PC-3 (cell line): ENCODE measurements around the gene KIF7. TPM values are rescaled to one million over a fixed set of nuclear protein-coding genes. Genes with fewer than 3 reads are reported as not detected.

Source experiments
- ATAC-seq: fragments of 200-7000 bp; cut with Tn5 transposase; 2 replicates; pipeline ENCODE4 v1.9.1; 2020; ENCODE audit warnings: mild to moderate bottlenecking, moderate library complexity
- BruUV-seq: library from RNA; stranded (reverse); fragments of 400-500 nt; replicated peaks from 2 replicates; lab custom pipeline; 2021; lab: Mats Ljungman, UMichigan
- CTCF ChIA-PET: fragments of 300-600 bp; sonication (Branson Sonifier 250); formaldehyde crosslinking; loops from one replicate; lab custom pipeline; 2022; ENCODE audit warnings: antibody characterized with exemption; lab: Charles Lee
- POLR2A ChIA-PET: fragments of 300-600 bp; sonication (Branson Sonifier 250); formaldehyde crosslinking; loops from one replicate; lab custom pipeline; 2022; ENCODE audit warnings: antibody characterized with exemption; ENCODE audit not compliant: unreplicated experiment; lab: Charles Lee
- DNase-seq: peaks from one replicate; pipeline ENCODE4 v3.0.0-alpha.2; 2015
- H2AFZ ChIP-seq: fragments of 300-600 bp; sonication (generic); 2 replicates; pipeline ENCODE4 v1.6.0; 2016; ENCODE audit warnings: antibody characterized with exemption, low read length
- H3F3A ChIP-seq: fragments of 300-600 bp; sonication (generic); one replicate; pipeline ENCODE4 v1.6.0; 2017; ENCODE audit warnings: antibody characterized with exemption, low read length, control low read depth, mild to moderate bottlenecking; ENCODE audit not compliant: unreplicated experiment
- H3K27ac ChIP-seq: fragments of 300-600 bp; sonication (generic); 2 replicates; pipeline ENCODE4 v1.5.1; 2016; ENCODE audit warnings: mild to moderate bottlenecking, low read length
- H3K27me3 ChIP-seq: fragments of 300-600 bp; sonication (generic); 2 replicates; pipeline ENCODE4 v1.6.1; 2016; ENCODE audit warnings: low read length, mixed read lengths
- H3K36me3 ChIP-seq: fragments of 300-600 bp; sonication (generic); 2 replicates; pipeline ENCODE4 v1.6.1; 2016; ENCODE audit warnings: low read depth, mixed run types, low read length, mixed read lengths
- H3K4me1 ChIP-seq: fragments of 300-600 bp; sonication (generic); 2 replicates; pipeline ENCODE4 v1.5.1; 2016; ENCODE audit warnings: low read length; ENCODE audit not compliant: insufficient read depth
- H3K4me2 ChIP-seq: fragments of 300-600 bp; sonication (generic); 2 replicates; pipeline ENCODE4 v1.6.0; 2016; ENCODE audit warnings: low read length
- H3K4me3 ChIP-seq: fragments of 300-600 bp; sonication (generic); 2 replicates; pipeline ENCODE4 v1.5.1; 2016; ENCODE audit warnings: mild to moderate bottlenecking, low read length, mixed read lengths
- H3K79me2 ChIP-seq: fragments of 300-600 bp; sonication (generic); 2 replicates; pipeline ENCODE4 v1.6.1; 2017; ENCODE audit warnings: low read length, mixed read lengths
- H3K9ac ChIP-seq: fragments of 300-600 bp; sonication (generic); 2 replicates; pipeline ENCODE4 v1.6.0; 2016; ENCODE audit warnings: mild to moderate bottlenecking, low read length
- H3K9me2 ChIP-seq: fragments of 300-600 bp; sonication (generic); replicated peaks from 2 replicates; pipeline ENCODE4 v1.6.1; 2016; ENCODE audit warnings: mixed run types, low read length, mixed read lengths
- H3K9me3 ChIP-seq: fragments of 300-600 bp; sonication (generic); 2 replicates; pipeline ENCODE4 v1.6.1; 2016; ENCODE audit warnings: low read length, mixed read lengths
- H4K20me1 ChIP-seq: fragments of 300-600 bp; sonication (generic); 2 replicates; pipeline ENCODE4 v1.6.1; 2016; ENCODE audit warnings: low read length, mixed read lengths
- CTCF ChIP-seq: fragments of 300-600 bp; sonication (generic); conservative IDR thresholded peaks from 2 replicates; pipeline ENCODE4 v1.5.1; 2017; ENCODE audit warnings: antibody characterized with exemption, low read depth, mild to moderate bottlenecking, low read length
- EZH2 ChIP-seq: fragments of 300-600 bp; sonication (generic); IDR thresholded peaks from one replicate; pipeline ENCODE4 v1.6.1; 2017; ENCODE audit warnings: antibody characterized with exemption, mild to moderate bottlenecking, low read length; ENCODE audit not compliant: unreplicated experiment
- EZH2phosphoT487 ChIP-seq: fragments of 300-600 bp; sonication (generic); IDR thresholded peaks from 2 replicates; pipeline ENCODE4 v1.6.1; 2018; ENCODE audit warnings: mild to moderate bottlenecking, antibody characterized with exemption, low read length, borderline replicate concordance
- intact Hi-C: fragments of 100-400 bp; cut with micrococcal nuclease; formaldehyde crosslinking; loops from 2 replicates; pipeline ENCODE4 v1.9.0; 2023
- total RNA-seq: library from RNA; depleted of rRNA; stranded (reverse); fragments of >200 nt; gene quantifications from 2 replicates; pipeline ENCODE4 v1.2.3, GENCODE V29; 2014

The KIF7 gene
- total RNA-seq, 1 experiment from 2014 or later, result 18.8 TPM

- ATAC-seq, result no peak
- intact Hi-C loops, result no loop called here
- Histone ChIP-seq H3K27me3 (no peaks in the 10 kb centered on the region), H3K9me2 (no peaks in the 10 kb centered on the region), H3K4me2 (no peak overlapping the region), H4K20me1 (no peaks in the 10 kb centered on the region), H3K4me3 (no peak overlapping the region), H2AFZ (no peak overlapping the region), H3K9me3 (no peaks in the 10 kb centered on the region), H3K4me1 (peaks cover 15% of the 10 kb centered on the region), H3F3A (no peaks in the 10 kb centered on the region), H3K9ac (no peak overlapping the region), H3K36me3 (no peaks in the 10 kb centered on the region), H3K27ac (no peak overlapping the region), H3K79me2 (no peaks in the 10 kb centered on the region)
- CTCF ChIA-PET, result no interaction called here
- TF ChIP-seq EZH2, result no peak
- TF ChIP-seq CTCF, result no peak
- no peak for TF ChIP-seq EZH2phosphoT487
- no peak for DNase-seq
- POLR2A ChIA-PET, result no interaction called here
- BruUV-seq, result no TSS peak
Observed at GRCh38 chr15:89669309-89669865, 14.1 kb upstream of the KIF7 start.

- no peaks in the 10 kb centered on the region for H3F3A ChIP-seq
- H3K27me3 ChIP-seq, result no peaks in the 10 kb centered on the region
- H3K27ac ChIP-seq, result no peak overlapping the region
- intact Hi-C loops, result no loop called here
- ChIA-PET CTCF (no interaction called here), POLR2A (no interaction called here)
- DNase-seq (no peak), ATAC-seq (no peak)
- H3K4me2 ChIP-seq, result no peak overlapping the region
- H3K79me2 ChIP-seq, result no peaks in the 10 kb centered on the region
- no peaks in the 10 kb centered on the region for H3K9me3 ChIP-seq
- BruUV-seq, result no TSS peak
- TF ChIP-seq CTCF, result no peak
- TF ChIP-seq EZH2phosphoT487, result no peak
- TF ChIP-seq EZH2, result no peak
- no peak overlapping the region for H2AFZ ChIP-seq
- no peaks in the 10 kb centered on the region for H3K9me2 ChIP-seq
- no peak overlapping the region for H3K4me3 ChIP-seq
- no peaks in the 10 kb centered on the region for H4K20me1 ChIP-seq
- H3K36me3 ChIP-seq, result no peaks in the 10 kb centered on the region
- no peak overlapping the region for H3K9ac ChIP-seq
- peaks cover 20% of the 10 kb centered on the region for H3K4me1 ChIP-seq
Observed at GRCh38 chr15:89668171-89668570, 12.9 kb upstream of the KIF7 start.

GRCh38 chr15:89667706-89667960, 12.4 kb upstream of the KIF7 start:
- intact Hi-C loops, result no loop called here
- ATAC-seq, result no peak

More at GRCh38 chr15:89667706-89667960, 12.4 kb upstream of the KIF7 start:
- Histone ChIP-seq H3K27ac (no peak overlapping the region), H3K4me3 (no peak overlapping the region), H3K27me3 (no peaks in the 10 kb centered on the region), H3K36me3 (no peaks in the 10 kb centered on the region), H2AFZ (no peak overlapping the region), H4K20me1 (no peaks in the 10 kb centered on the region), H3F3A (no peaks in the 10 kb centered on the region), H3K9me2 (no peaks in the 10 kb centered on the region), H3K79me2 (no peaks in the 10 kb centered on the region), H3K9ac (no peak overlapping the region), H3K9me3 (no peaks in the 10 kb centered on the region), H3K4me2 (no peak overlapping the region), H3K4me1 (peaks cover 25% of the 10 kb centered on the region)
- no peak for DNase-seq
- POLR2A ChIA-PET, result no interaction called here
- CTCF ChIA-PET, result no interaction called here
- TF ChIP-seq EZH2, result no peak
- TF ChIP-seq CTCF, result no peak
- no peak for TF ChIP-seq EZH2phosphoT487
- BruUV-seq, result no TSS peak
